ENCODE data around the gene ASB2.
A peak's percentile ranks its signal among the peaks of the same experiment; 100 is the strongest.

Gene ASB2

DNA sequence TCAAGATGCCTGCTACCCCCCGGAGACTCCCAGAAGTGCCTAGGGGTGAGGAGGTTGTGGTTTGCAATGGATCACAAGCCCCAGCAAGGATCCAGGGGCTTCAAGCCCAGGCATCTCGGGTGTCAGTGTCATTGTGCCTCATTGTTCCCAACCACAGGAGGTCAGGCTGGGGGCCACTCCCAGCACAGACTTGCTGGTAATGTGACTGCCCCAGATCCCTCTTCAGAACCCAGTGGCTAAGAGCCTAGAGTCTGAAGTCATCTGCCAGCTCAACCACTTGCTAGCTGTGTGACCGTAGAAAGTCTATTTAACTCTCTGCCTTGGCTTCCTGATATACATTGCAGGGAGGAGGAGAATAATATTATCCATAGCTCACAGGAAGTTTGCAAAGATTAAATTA is 7.7 kb upstream of the ASB2 start (continued):
- TF ChIP-seq, protein P1, sequence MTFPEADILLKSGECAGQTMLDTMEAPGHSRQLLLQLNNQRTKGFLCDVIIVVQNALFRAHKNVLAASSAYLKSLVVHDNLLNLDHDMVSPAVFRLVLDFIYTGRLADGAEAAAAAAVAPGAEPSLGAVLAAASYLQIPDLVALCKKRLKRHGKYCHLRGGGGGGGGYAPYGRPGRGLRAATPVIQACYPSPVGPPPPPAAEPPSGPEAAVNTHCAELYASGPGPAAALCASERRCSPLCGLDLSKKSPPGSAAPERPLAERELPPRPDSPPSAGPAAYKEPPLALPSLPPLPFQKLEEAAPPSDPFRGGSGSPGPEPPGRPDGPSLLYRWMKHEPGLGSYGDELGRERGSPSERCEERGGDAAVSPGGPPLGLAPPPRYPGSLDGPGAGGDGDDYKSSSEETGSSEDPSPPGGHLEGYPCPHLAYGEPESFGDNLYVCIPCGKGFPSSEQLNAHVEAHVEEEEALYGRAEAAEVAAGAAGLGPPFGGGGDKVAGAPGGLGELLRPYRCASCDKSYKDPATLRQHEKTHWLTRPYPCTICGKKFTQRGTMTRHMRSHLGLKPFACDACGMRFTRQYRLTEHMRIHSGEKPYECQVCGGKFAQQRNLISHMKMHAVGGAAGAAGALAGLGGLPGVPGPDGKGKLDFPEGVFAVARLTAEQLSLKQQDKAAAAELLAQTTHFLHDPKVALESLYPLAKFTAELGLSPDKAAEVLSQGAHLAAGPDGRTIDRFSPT (tag by site-specific recombination; IDR thresholded peaks at IDR 0.05) = no peak

- ChIA-PET CTCF (interaction anchor here (0.7 to 5.2 kb wide), 4 partner anchors 18 to 327 kb away, joined by 3 to 27 read pairs (median 15); no protein-coding TSS in a partner anchor), POLR2A (no interaction called here)
- TF ChIP-seq GLIS1 (tag by site-specific recombination; IDR thresholded peaks at IDR 0.05) (peak; percentile 81), ZNF416 (tag by site-specific recombination; IDR thresholded peaks at IDR 0.05) (no peak), EGR2 (tag by site-specific recombination; IDR thresholded peaks at IDR 0.05; ENCODE audit: low read depth) (peak; percentile 60), ZNF433 (tag by site-specific recombination; IDR thresholded peaks at IDR 0.05; ENCODE audit: low read depth) (no peak), ZBTB8A (tag by site-specific recombination; IDR thresholded peaks at IDR 0.05) (no peak), ZFHX2 (tag by site-specific recombination; conservative IDR thresholded peaks at IDR 0.05) (0 out of 2 replicates have a peak, but pooled peaks have one; percentile 26), ZNF585B (tag by site-specific recombination; IDR thresholded peaks at IDR 0.05) (no peak), ZNF747 (tag by site-specific recombination; IDR thresholded peaks at IDR 0.05) (no peak)
Measured at GRCh38 chr14:93982230-93983007, 6.0 kb upstream of the ASB2 start.

GRCh38 chr14:93981316-93982229 is 5.2 kb upstream of the ASB2 start:
- Histone ChIP-seq H3K4me3 (ENCODE audit: low read depth, low read length) (no peak overlapping the region), H3K4me1 (ENCODE audit: control insufficient read depth, insufficient read depth, low read length) (no peaks in the 10 kb centered on the region), H3K36me3 (ENCODE audit: control insufficient read depth in 2 of 2, insufficient read depth in 1 of 2, low read length in 2 of 2) (no peaks in the 10 kb centered on the region), H3K9me3 (ENCODE audit: control insufficient read depth, insufficient read depth, low read depth, low read length) (no peaks in the 10 kb centered on the region), H3K27ac (ENCODE audit: extremely low read depth, low read depth, low read length) (no peak overlapping the region)
- CTCF ChIA-PET = interaction anchor here (0.7 to 5.2 kb wide), 4 partner anchors 16 to 326 kb away, joined by 3 to 27 read pairs (median 3); no protein-coding TSS in a partner anchor
- POLR2A ChIA-PET = no interaction called here
- TF ChIP-seq ZNF19 (tag by site-specific recombination; IDR thresholded peaks at IDR 0.05; ENCODE audit: low read depth) = no peak
- peak; percentile 91 for TF ChIP-seq ZBTB48 (tag by site-specific recombination; IDR thresholded peaks at IDR 0.05)

More at GRCh38 chr14:93982230-93983007, 6.0 kb upstream of the ASB2 start:
- H3K36me3 ChIP-seq (ENCODE audit: control insufficient read depth in 2 of 2, insufficient read depth in 1 of 2, low read length in 2 of 2) = no peaks in the 10 kb centered on the region
- H3K4me1 ChIP-seq (ENCODE audit: control insufficient read depth, insufficient read depth, low read length) = no peaks in the 10 kb centered on the region
- no peaks in the 10 kb centered on the region for H3K9me3 ChIP-seq (ENCODE audit: control insufficient read depth, insufficient read depth, low read depth, low read length)
- H3K4me3 ChIP-seq (ENCODE audit: low read depth, low read length) = no peak overlapping the region
- H3K27ac ChIP-seq (ENCODE audit: extremely low read depth, low read depth, low read length) = no peak overlapping the region

DNA sequence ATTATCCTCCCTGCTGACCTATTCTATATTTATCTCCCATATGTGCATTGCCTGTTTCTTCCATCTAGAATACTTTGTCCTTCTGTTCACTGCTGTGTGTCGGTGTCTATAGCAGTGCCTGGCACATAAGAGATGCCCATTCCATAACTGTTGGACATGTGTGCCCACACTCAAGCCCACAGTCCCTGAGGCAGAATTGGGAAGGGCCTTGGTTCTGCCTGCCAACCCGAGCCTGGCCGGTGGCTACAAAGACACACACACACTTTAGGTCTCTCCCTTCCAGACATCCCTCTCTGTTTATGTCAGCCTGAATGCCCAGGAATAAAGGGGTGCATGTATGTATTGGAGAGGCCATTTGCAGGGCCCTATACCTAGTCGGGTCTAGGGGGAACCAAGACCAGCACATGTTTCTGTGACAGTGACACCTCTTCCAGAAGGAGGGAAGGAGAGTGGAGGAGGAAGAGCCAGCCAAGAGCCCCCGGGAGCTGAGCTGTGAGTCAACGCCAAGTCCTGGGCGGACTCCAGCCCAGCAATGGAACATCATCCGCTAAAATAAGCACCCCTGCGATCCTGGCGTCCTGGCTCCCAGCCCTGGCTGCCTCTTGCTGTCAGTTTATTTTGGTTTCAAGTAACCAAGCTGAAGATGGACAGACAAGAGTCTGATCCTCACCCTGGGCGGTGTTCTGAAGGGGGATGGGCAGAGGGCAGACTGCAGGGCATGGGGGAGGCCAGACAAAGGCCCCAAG is 4.3 kb upstream of the ASB2 start:
- ChIA-PET POLR2A (no interaction called here), CTCF (interaction anchor here (1.0 kb wide), 1 partner anchor 15 kb away, joined by 3 read pairs; no protein-coding TSS in a partner anchor)
- no peak overlapping the region for H3K4me3 ChIP-seq (ENCODE audit: low read depth, low read length)
- H3K9me3 ChIP-seq (ENCODE audit: control insufficient read depth, insufficient read depth, low read depth, low read length) = no peaks in the 10 kb centered on the region
- no peaks in the 10 kb centered on the region for H3K36me3 ChIP-seq (ENCODE audit: control insufficient read depth in 2 of 2, insufficient read depth in 1 of 2, low read length in 2 of 2)
- no peak overlapping the region for H3K27ac ChIP-seq (ENCODE audit: extremely low read depth, low read depth, low read length)
- no peak for TF ChIP-seq ZNF121 (tag by site-specific recombination; IDR thresholded peaks at IDR 0.05)
- TF ChIP-seq, protein P2, sequence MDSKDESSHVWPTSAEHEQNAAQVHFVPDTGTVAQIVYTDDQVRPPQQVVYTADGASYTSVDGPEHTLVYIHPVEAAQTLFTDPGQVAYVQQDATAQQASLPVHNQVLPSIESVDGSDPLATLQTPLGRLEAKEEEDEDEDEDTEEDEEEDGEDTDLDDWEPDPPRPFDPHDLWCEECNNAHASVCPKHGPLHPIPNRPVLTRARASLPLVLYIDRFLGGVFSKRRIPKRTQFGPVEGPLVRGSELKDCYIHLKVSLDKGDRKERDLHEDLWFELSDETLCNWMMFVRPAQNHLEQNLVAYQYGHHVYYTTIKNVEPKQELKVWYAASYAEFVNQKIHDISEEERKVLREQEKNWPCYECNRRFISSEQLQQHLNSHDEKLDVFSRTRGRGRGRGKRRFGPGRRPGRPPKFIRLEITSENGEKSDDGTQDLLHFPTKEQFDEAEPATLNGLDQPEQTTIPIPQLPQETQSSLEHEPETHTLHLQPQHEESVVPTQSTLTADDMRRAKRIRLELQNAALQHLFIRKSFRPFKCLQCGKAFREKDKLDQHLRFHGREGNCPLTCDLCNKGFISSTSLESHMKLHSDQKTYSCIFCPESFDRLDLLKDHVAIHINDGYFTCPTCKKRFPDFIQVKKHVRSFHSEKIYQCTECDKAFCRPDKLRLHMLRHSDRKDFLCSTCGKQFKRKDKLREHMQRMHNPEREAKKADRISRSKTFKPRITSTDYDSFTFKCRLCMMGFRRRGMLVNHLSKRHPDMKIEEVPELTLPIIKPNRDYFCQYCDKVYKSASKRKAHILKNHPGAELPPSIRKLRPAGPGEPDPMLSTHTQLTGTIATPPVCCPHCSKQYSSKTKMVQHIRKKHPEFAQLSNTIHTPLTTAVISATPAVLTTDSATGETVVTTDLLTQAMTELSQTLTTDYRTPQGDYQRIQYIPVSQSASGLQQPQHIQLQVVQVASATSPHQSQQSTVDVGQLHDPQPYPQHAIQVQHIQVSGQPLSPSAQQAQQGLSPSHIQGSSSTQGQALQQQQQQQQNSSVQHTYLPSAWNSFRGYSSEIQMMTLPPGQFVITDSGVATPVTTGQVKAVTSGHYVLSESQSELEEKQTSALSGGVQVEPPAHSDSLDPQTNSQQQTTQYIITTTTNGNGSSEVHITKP (tag by site-specific recombination; IDR thresholded peaks at IDR 0.05) = peak; percentile 50
- H3K4me1 ChIP-seq (ENCODE audit: control insufficient read depth, insufficient read depth, low read length) = no peaks in the 10 kb centered on the region

Data from HEK293 (cell line).